WERI-Rb-1 (cell line): ENCODE measurements around the gene IFRD1.

Experiments
- DNase-seq: peaks from one replicate; pipeline ENCODE4 v3.0.0-alpha.2; 2020
- H3K27ac ChIP-seq: fragments of 250-450 bp; sonication (Bioruptor Pico); 2 replicates; pipeline ENCODE4 v1.5.1; 2020; ENCODE audit warnings: mild to moderate bottlenecking, moderate library complexity
- H3K27me3 ChIP-seq: fragments of 250-450 bp; sonication (Bioruptor Pico); 2 replicates; pipeline ENCODE4 v1.5.1; 2021; ENCODE audit warnings: mild to moderate bottlenecking, low read depth, moderate library complexity; ENCODE audit not compliant: insufficient read depth, severe bottlenecking
- H3K36me3 ChIP-seq: fragments of 250-450 bp; sonication (Bioruptor Pico); 2 replicates; pipeline ENCODE4 v1.5.1; 2020; ENCODE audit warnings: mild to moderate bottlenecking, moderate library complexity
- H3K4me3 ChIP-seq: 2 replicates; pipeline ENCODE4 v1.5.1; 2011; ENCODE audit warnings: low read depth, mild to moderate bottlenecking, control low read depth, low read length
- H3K9me3 ChIP-seq: fragments of 250-450 bp; sonication (Bioruptor Pico); 2 replicates; pipeline ENCODE4 v1.5.1; 2021; ENCODE audit warnings: mild to moderate bottlenecking, moderate library complexity; ENCODE audit not compliant: severe bottlenecking
- TF ChIP-seq, protein P1 (sequence below): IDR thresholded peaks from 2 replicates; pipeline ENCODE4 v1.5.1; 2011; ENCODE audit warnings: low read depth, mild to moderate bottlenecking, control low read depth, inconsistent platforms, low read length

IFRD1 gene

GRCh38 chr7:112421666-112422486 lies 28.4 kb upstream of the IFRD1 start:
- Histone ChIP-seq H3K36me3 (no peaks in the 10 kb centered on the region), H3K27me3 (no peaks in the 10 kb centered on the region), H3K9me3 (peaks cover 10% of the 10 kb centered on the region), H3K4me3 (no peak overlapping the region), H3K27ac (no peak overlapping the region)
- TF ChIP-seq, protein P1, sequence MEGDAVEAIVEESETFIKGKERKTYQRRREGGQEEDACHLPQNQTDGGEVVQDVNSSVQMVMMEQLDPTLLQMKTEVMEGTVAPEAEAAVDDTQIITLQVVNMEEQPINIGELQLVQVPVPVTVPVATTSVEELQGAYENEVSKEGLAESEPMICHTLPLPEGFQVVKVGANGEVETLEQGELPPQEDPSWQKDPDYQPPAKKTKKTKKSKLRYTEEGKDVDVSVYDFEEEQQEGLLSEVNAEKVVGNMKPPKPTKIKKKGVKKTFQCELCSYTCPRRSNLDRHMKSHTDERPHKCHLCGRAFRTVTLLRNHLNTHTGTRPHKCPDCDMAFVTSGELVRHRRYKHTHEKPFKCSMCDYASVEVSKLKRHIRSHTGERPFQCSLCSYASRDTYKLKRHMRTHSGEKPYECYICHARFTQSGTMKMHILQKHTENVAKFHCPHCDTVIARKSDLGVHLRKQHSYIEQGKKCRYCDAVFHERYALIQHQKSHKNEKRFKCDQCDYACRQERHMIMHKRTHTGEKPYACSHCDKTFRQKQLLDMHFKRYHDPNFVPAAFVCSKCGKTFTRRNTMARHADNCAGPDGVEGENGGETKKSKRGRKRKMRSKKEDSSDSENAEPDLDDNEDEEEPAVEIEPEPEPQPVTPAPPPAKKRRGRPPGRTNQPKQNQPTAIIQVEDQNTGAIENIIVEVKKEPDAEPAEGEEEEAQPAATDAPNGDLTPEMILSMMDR = no peak
- DNase-seq = no peak

DNA sequence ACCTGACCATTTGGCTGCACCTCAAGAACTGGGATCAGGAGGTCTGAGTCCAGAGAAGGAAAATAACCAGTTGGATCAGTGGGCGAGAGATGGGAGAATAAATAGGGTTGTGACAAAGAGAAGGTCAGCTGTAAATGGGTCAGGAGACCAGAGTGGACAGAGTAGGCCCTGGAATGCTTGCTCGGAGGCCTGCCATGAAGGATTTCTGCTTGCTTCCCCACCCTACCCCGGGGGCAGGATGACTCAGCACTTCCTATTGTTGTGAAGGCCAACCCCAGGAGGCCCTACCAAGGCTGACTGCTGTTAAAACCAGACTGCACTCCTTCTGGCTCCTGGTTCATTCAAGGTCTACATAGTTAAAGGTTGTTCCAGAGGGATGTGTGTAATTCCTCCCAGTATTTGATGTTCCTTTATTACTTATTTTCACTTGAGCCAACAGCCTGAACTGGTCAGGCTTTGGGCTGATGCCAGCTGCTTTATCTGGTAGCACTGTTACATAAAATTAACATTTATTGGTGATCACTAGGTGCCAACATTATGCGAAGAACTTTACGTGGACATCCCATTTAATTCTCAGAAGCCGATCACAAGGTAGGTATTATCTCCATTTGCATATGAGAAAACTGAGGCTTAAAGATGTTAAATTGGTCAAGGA lies 27.3 kb upstream of the IFRD1 start:
- H3K9me3 ChIP-seq = peaks cover 2% of the 10 kb centered on the region
- no peak for DNase-seq
- TF ChIP-seq, protein P1 = no peak
- no peak overlapping the region for H3K4me3 ChIP-seq
- no peaks in the 10 kb centered on the region for H3K36me3 ChIP-seq
- H3K27ac ChIP-seq = no peak overlapping the region
- no peaks in the 10 kb centered on the region for H3K27me3 ChIP-seq

GRCh38 chr7:112423987-112424386 lies 26.3 kb upstream of the IFRD1 start:
- Histone ChIP-seq H3K27ac (no peak overlapping the region), H3K36me3 (no peaks in the 10 kb centered on the region), H3K4me3 (no peak overlapping the region), H3K27me3 (no peaks in the 10 kb centered on the region), H3K9me3 (no peaks in the 10 kb centered on the region)
- no peak for DNase-seq
- TF ChIP-seq, protein P1 = no peak

DNA sequence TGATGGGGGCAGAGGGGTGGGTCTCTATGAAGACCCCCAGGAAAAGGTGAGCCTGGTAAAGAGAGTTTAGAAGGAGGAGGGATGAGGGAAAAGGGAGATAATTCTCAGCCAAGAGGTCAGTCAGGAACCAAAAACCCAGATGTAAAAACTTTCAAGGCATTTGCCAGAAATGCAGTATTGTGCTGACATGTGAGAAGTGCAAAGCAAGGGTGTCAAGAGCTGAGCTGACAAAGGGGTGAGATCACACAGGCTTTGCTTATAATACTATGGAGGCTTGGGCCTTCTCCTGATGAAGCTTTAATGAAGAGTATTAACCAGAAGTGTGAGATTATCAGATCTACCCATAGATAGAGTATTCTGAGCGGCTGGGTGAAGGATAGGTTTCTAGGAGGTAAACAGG lies 22.3 kb upstream of the IFRD1 start:
- Histone ChIP-seq H3K9me3 (no peaks in the 10 kb centered on the region), H3K4me3 (no peak overlapping the region), H3K36me3 (no peaks in the 10 kb centered on the region), H3K27me3 (no peaks in the 10 kb centered on the region), H3K27ac (no peak overlapping the region)
- no peak for DNase-seq
- TF ChIP-seq, protein P1 = no peak

GRCh38 chr7:112428715-112429114 lies 21.5 kb upstream of the IFRD1 start:
- no peak overlapping the region for H3K4me3 ChIP-seq
- no peaks in the 10 kb centered on the region for H3K9me3 ChIP-seq
- no peak overlapping the region for H3K27ac ChIP-seq
- TF ChIP-seq, protein P1 = no peak
- DNase-seq = no peak
- H3K36me3 ChIP-seq = no peaks in the 10 kb centered on the region
- H3K27me3 ChIP-seq = no peaks in the 10 kb centered on the region

DNA sequence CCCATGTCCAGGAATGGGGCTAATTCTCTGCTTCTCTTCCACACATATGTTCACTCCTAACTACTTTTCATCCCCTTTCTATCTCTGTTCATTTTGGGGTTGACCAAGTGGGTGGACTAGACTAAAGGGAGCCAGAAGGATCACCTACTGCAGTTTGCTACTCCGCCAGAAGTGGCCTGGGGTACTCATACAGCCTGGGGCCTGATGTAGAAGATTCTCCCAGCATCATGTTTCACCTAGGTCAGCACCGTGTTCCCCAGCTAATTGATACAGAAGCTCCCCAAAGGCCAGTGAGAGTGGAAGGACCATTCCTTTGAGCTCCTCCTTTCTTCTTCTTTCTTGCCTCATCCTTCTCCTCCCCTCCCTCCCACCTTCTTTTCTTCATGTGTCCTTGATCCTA lies 19.6 kb upstream of the IFRD1 start:
- Histone ChIP-seq H3K27ac (no peak overlapping the region), H3K27me3 (no peaks in the 10 kb centered on the region), H3K4me3 (no peak overlapping the region), H3K9me3 (no peaks in the 10 kb centered on the region), H3K36me3 (no peaks in the 10 kb centered on the region)
- no peak for DNase-seq
- TF ChIP-seq, protein P1 = no peak
